HCT116 (cell line): ENCODE data around the gene RTN4RL1. TPM values are rescaled to one million over a fixed set of nuclear protein-coding genes. Genes with fewer than 3 reads are reported as not detected.

Experiments used
- ATAC-seq: fragments of 200-7000 bp; cut with Tn5 transposase; 2 replicates; pipeline ENCODE4 v1.9.1; 2020; ENCODE audit warnings: mild to moderate bottlenecking, moderate library complexity
- BruUV-seq: library from RNA; stranded (reverse); fragments of 400-500 nt; replicated peaks from 2 replicates; lab custom pipeline; 2021; lab: Mats Ljungman, UMichigan
- CTCF ChIA-PET: fragments of 300-600 bp; sonication (Branson Sonifier 250); formaldehyde crosslinking; loops from one replicate; lab custom pipeline; 2021; ENCODE audit warnings: antibody characterized with exemption; lab: Charles Lee
- POLR2A ChIA-PET: fragments of 300-600, 350-600 bp; sonication (Branson Sonifier 250); formaldehyde crosslinking; loops from one replicate; lab custom pipeline; 2021; ENCODE audit warnings: antibody characterized with exemption; lab: Charles Lee
- RAD21 ChIA-PET, 2 experiments: fragments of 300-600 bp; sonication (Branson Sonifier 250); formaldehyde crosslinking; loops; one replicate each; lab custom pipeline; 2023; ENCODE audit warnings: low total read pairs in 2 of 2; ENCODE audit not compliant: uncharacterized antibody in 2 of 2, unreplicated experiment in 2 of 2, low non-redundant PET in 1 of 2; lab: Charles Lee
- DNase-seq: peaks from one replicate; pipeline ENCODE4 v3.0.0-alpha.2; 2010; ENCODE audit warnings: low read depth, low spot score
- H2AFZ ChIP-seq: fragments of 200-600 bp; shearing (Covaris generic), sonication (generic); 2 replicates; pipeline ENCODE4 v1.6.1; 2017; ENCODE audit warnings: low read depth, mixed run types, mixed read lengths, antibody characterized with exemption, low read length; ENCODE audit not compliant: poor library complexity, severe bottlenecking
- H3K27ac ChIP-seq: 2 replicates; pipeline ENCODE4 v1.5.1; 2012; ENCODE audit warnings: low read depth, low read length
- H3K27me3 ChIP-seq: fragments of 200-600 bp; sonication (generic); 2 replicates; pipeline ENCODE4 v1.6.1; 2016; ENCODE audit warnings: mixed run types, low read length, mixed read lengths; ENCODE audit not compliant: insufficient read depth
- H3K36me3 ChIP-seq, 2 experiments: fragments of 200-500 bp in 1 of 2; fragments of 200-600 bp in 1 of 2; sonication (Bioruptor generic) in 1 of 2; sonication (generic) in 1 of 2; 2 replicates each; pipeline versions ENCODE4 v1.5.1 to v1.6.1; 2014 to 2016; ENCODE audit warnings: low read length in 2 of 2, inconsistent platforms in 1 of 2, mixed read lengths in 1 of 2, mixed run types in 1 of 2; ENCODE audit not compliant: insufficient read depth in 2 of 2, control insufficient read depth in 1 of 2
- H3K4me1 ChIP-seq, 2 experiments: fragments of 200-600 bp in 1 of 2; sonication (generic) in 1 of 2; 2 replicates each; pipeline versions ENCODE4 v1.5.1 to v1.6.1; 2012 to 2017; ENCODE audit warnings: low read length in 2 of 2, inconsistent platforms in 1 of 2, mild to moderate bottlenecking in 1 of 2, mixed read lengths in 1 of 2, mixed run types in 1 of 2, moderate library complexity in 1 of 2; ENCODE audit not compliant: insufficient read depth in 2 of 2, control insufficient read depth in 1 of 2
- H3K4me2 ChIP-seq: fragments of 200-600 bp; sonication (generic); 2 replicates; pipeline ENCODE4 v1.6.1; 2017; ENCODE audit warnings: mixed run types, low read length, mixed read lengths
- H3K4me3 ChIP-seq, 2 experiments: fragments of 200-600 bp in 1 of 2; sonication (generic) in 1 of 2; replicated peaks in 1 of 2; 2 replicates each; pipeline ENCODE4 v1.5.1; 2011 to 2016; ENCODE audit warnings: low read length in 2 of 2, control low read depth in 1 of 2, low read depth in 1 of 2, mild to moderate bottlenecking in 1 of 2, mixed read lengths in 1 of 2, mixed run types in 1 of 2
- H3K79me2 ChIP-seq: fragments of 200-600 bp; sonication (generic); 2 replicates; pipeline ENCODE4 v1.6.1; 2017; ENCODE audit warnings: mild to moderate bottlenecking, mixed run types, low read length, moderate library complexity, mixed read lengths; ENCODE audit not compliant: insufficient read depth
- H3K9ac ChIP-seq: fragments of 200-600 bp; sonication (generic); 2 replicates; pipeline ENCODE4 v1.6.1; 2016; ENCODE audit warnings: low read length, mixed read lengths
- H3K9me2 ChIP-seq: fragments of 200-600 bp; sonication (generic), shearing (Covaris generic); 2 replicates; pipeline ENCODE4 v1.6.1; 2017; ENCODE audit warnings: mixed run types, mild to moderate bottlenecking, moderate library complexity; ENCODE audit not compliant: insufficient read depth
- H3K9me3 ChIP-seq, 2 experiments: fragments of 200-500 bp in 1 of 2; fragments of 200-600 bp in 1 of 2; sonication (Bioruptor generic) in 1 of 2; sonication (generic) in 1 of 2; 2 replicates each; pipeline ENCODE4 v1.6.1; 2014 to 2017; ENCODE audit warnings: low read length in 2 of 2, mixed read lengths in 2 of 2, inconsistent platforms in 1 of 2, low read depth in 1 of 2, mild to moderate bottlenecking in 1 of 2, mixed run types in 1 of 2, moderate library complexity in 1 of 2; ENCODE audit not compliant: control insufficient read depth in 1 of 2, insufficient read depth in 1 of 2
- H4K20me1 ChIP-seq: fragments of 200-600 bp; sonication (generic), shearing (Covaris generic); 2 replicates; pipeline ENCODE4 v1.6.1; 2017; ENCODE audit warnings: mixed run types, mild to moderate bottlenecking, moderate library complexity; ENCODE audit not compliant: insufficient read depth
- CBX3 ChIP-seq: IDR thresholded peaks from 2 replicates; pipeline ENCODE4 v1.6.1; 2012; ENCODE audit warnings: low read depth
- ELF1 ChIP-seq: IDR thresholded peaks from 2 replicates; pipeline ENCODE4 v1.6.1; 2012; ENCODE audit warnings: low read depth, borderline replicate concordance
- FOSL1 ChIP-seq: IDR thresholded peaks from 2 replicates; pipeline ENCODE4 v1.6.1; 2012; ENCODE audit warnings: low read depth
- POLR2AphosphoS5 ChIP-seq: IDR thresholded peaks from 2 replicates; pipeline ENCODE4 v1.6.1; 2011; ENCODE audit warnings: mild to moderate bottlenecking, low read depth, low read length, moderate library complexity
- RAD21 ChIP-seq: IDR thresholded peaks from 2 replicates; pipeline ENCODE4 v1.6.1; 2012; ENCODE audit warnings: low read depth, mild to moderate bottlenecking
- SIN3A ChIP-seq: IDR thresholded peaks from 2 replicates; pipeline ENCODE4 v1.6.1; 2012; ENCODE audit warnings: low read depth
- SP1 ChIP-seq: IDR thresholded peaks from 2 replicates; pipeline ENCODE4 v1.6.1; 2012; ENCODE audit warnings: low read depth
- SRF ChIP-seq: IDR thresholded peaks from 2 replicates; pipeline ENCODE4 v1.6.1; 2012; ENCODE audit warnings: low read depth
- YY1 ChIP-seq: IDR thresholded peaks from 2 replicates; pipeline ENCODE4 v1.6.1; 2011; ENCODE audit warnings: low read length, low read depth, moderate library complexity, mild to moderate bottlenecking; ENCODE audit not compliant: insufficient replicate concordance; ENCODE audit errors: extremely low read depth
- ZBTB33 ChIP-seq: IDR thresholded peaks from 2 replicates; pipeline ENCODE4 v1.6.1; 2011; ENCODE audit warnings: mild to moderate bottlenecking, low read length, moderate library complexity; ENCODE audit not compliant: insufficient replicate concordance; ENCODE audit errors: extremely low read depth
- ZNF274 ChIP-seq: fragments of 200-500 bp; sonication (Bioruptor generic); IDR thresholded peaks from 2 replicates; pipeline ENCODE4 v1.6.1; 2014; ENCODE audit warnings: mild to moderate bottlenecking, low read depth, low read length, inconsistent platforms
- intact Hi-C: fragments of 100-400 bp; cut with micrococcal nuclease; formaldehyde crosslinking; loops from 2 replicates; pipeline ENCODE4 v1.10.0; 2022
- total RNA-seq: library from RNA; stranded (reverse); gene quantifications from one replicate; pipeline ENCODE4 v1.2.1, GENCODE V29; 2021; ENCODE audit not compliant: unreplicated experiment

RTN4RL1 gene
- total RNA-seq, 1 experiment from 2014 or later: 3.7 TPM

- H3K27ac ChIP-seq: no peak overlapping the region
- no peaks in the 10 kb centered on the region for H3K36me3 ChIP-seq
- BruUV-seq: no TSS peak
- DNase-seq (no peak), ATAC-seq (no peak)
- intact Hi-C loops: no loop called here
- H3K4me3 ChIP-seq: no peak overlapping the region
- peaks cover 5 to 8% of the 10 kb centered on the region in 2 experiments; a peak in 3 of 4 replicates for H3K4me1 ChIP-seq
- ChIA-PET POLR2A (no interaction called here), CTCF (no interaction called here), RAD21 (no interaction called here)
- no peak overlapping the region for H3K9ac ChIP-seq
- no peak overlapping the region for H2AFZ ChIP-seq
- TF ChIP-seq ELF1 (no peak), ZBTB33 (no peak), RAD21 (no peak), SP1 (no peak)
- no peak overlapping the region for H3K4me2 ChIP-seq
- no peaks in the 10 kb centered on the region; a peak in 1 of 4 replicates for H3K9me3 ChIP-seq
- H3K9me2 ChIP-seq: no peaks in the 10 kb centered on the region
- no peaks in the 10 kb centered on the region for H3K79me2 ChIP-seq
- H4K20me1 ChIP-seq: no peaks in the 10 kb centered on the region
- H3K27me3 ChIP-seq: no peaks in the 10 kb centered on the region
Observed at GRCh38 chr17:2016494-2016893, 8.6 kb downstream of the RTN4RL1 start.

DNA sequence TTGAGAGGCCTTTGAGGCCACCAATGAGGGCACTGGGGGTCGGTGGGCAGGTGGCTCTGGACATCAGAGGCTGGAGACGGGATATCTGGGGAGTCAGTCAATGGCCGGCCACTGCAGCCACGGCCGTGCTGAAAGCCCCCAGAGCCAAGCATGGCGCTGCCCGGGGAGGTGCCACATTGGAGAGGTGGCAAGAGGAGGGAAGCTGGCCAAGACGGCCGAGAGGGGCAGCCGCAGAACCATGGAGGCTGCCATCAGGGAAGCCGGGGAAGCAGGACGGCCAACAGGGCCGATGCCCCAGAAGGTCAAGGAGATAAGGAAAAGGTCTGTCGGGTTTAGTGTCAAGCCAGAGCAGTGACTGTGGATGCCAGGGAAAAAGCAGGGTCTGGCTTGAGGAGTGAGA is 9.8 kb downstream of the RTN4RL1 start:
- Histone ChIP-seq H3K36me3 (no peaks in the 10 kb centered on the region), H3K79me2 (no peaks in the 10 kb centered on the region), H3K9me3 (no peaks in the 10 kb centered on the region; a peak in 1 of 4 replicates), H3K27me3 (no peaks in the 10 kb centered on the region), H3K4me3 (no peak overlapping the region), H3K4me2 (no peak overlapping the region), H3K27ac (no peak overlapping the region), H4K20me1 (no peaks in the 10 kb centered on the region), H3K4me1 (peaks cover 8 to 11% of the 10 kb centered on the region in 2 experiments; a peak in 3 of 4 replicates), H2AFZ (no peak overlapping the region), H3K9me2 (no peaks in the 10 kb centered on the region), H3K9ac (no peak overlapping the region)
- no peak for TF ChIP-seq CBX3
- no peak for TF ChIP-seq SRF
- TF ChIP-seq ZNF274: no peak
- no peak for TF ChIP-seq RAD21
- no peak for TF ChIP-seq POLR2AphosphoS5
- TF ChIP-seq SIN3A: no peak
- no peak for TF ChIP-seq YY1
- TF ChIP-seq FOSL1: no peak
- CTCF ChIA-PET: no interaction called here
- RAD21 ChIA-PET: no interaction called here
- ATAC-seq (no peak), DNase-seq (no peak)
- POLR2A ChIA-PET: no interaction called here
- no TSS peak for BruUV-seq
- intact Hi-C loops: no loop called here
